Measurements from ENCODE around the gene SLC22A23.

DNA sequence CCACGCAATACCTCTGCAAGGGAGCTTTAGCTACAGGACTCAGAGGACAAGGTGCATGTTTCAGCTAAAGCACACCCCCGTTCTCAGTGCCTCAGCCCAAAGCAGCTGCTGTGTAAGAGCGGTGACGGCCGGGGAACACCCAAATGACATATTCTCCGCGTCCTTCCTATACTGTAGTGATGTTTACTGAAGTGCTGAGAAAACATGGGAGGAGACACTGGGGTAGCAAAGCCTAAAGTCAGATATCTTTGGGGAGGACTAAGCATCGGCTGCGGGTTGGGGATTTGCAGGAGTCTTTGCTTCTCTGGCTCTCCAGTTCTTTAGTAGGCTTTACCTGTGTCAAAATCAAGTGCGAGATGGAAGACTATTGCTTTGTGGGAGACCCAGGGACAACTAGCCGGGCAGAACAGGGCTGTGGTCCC, 1.7 kb downstream of the SLC22A23 start:
- TF ChIP-seq CTCF (IDR thresholded peaks at IDR 0.05 in 4 of 5, conservative IDR thresholded peaks at IDR 0.05 in 1 of 5) (no peak), POLR2A (IDR thresholded peaks at IDR 0.05) (no peak)

All from gastrocnemius medialis (tissue), 4 donors.